Endothelial cell of umbilical vein (primary cell): ENCODE results near the gene SPAG4. TPM values are rescaled to one million over a fixed set of nuclear protein-coding genes. Genes with fewer than 3 reads are reported as not detected.

Source experiments
- BruUV-seq: library from RNA; stranded (reverse); fragments of 400-500 nt; replicated peaks from 2 replicates; lab custom pipeline; 2021; lab: Mats Ljungman, UMichigan
- CTCF ChIA-PET: fragments of 300-600, 350-600 bp; sonication (Branson Sonifier 250); formaldehyde crosslinking; loops from one replicate; lab custom pipeline; 2021; ENCODE audit warnings: antibody characterized with exemption, inconsistent platforms; lab: Charles Lee
- POLR2A ChIA-PET: fragments of 300-600, 350-600 bp; sonication (Branson Sonifier 250); formaldehyde crosslinking; loops from one replicate; lab custom pipeline; 2021; ENCODE audit warnings: antibody characterized with exemption, inconsistent platforms; lab: Charles Lee
- DNase-seq: peaks from one replicate; pipeline ENCODE4 v3.0.0-alpha.2; 2011; ENCODE audit warnings: low read depth, low spot score
- FAIRE-seq: peaks from 2 replicates; lab custom pipeline; 2011; peaks lifted over from hg19 to GRCh38; lab: Jason Lieb, UNC
- H2AFZ ChIP-seq: 2 replicates; pipeline ENCODE4 v1.6.0; 2012; ENCODE audit warnings: low read depth, low read length, control low read depth, inconsistent platforms
- H3K27ac ChIP-seq: 2 replicates; pipeline ENCODE4 v1.5.1; 2011; ENCODE audit warnings: low read depth, mild to moderate bottlenecking, control low read depth, low read length, moderate library complexity; ENCODE audit not compliant: insufficient read depth
- H3K27me3 ChIP-seq, 2 experiments: 2 replicates each; pipeline versions ENCODE4 v1.6.0 to v1.6.1; 2011; ENCODE audit warnings: low read length in 2 of 2, mixed read lengths in 1 of 2; ENCODE audit not compliant: control insufficient read depth in 2 of 2, insufficient read depth in 2 of 2
- H3K36me3 ChIP-seq, 2 experiments: 2 replicates in 1 of 2; 3 replicates in 1 of 2; pipeline ENCODE4 v1.5.1; 2011; ENCODE audit warnings: low read length in 2 of 2, mild to moderate bottlenecking in 1 of 2, moderate library complexity in 1 of 2; ENCODE audit not compliant: control insufficient read depth in 2 of 2, insufficient read depth in 2 of 2; ENCODE audit errors: extremely low read depth in 1 of 2
- H3K4me1 ChIP-seq: 3 replicates; pipeline ENCODE4 v1.5.1; 2011; ENCODE audit warnings: mild to moderate bottlenecking, low read length; ENCODE audit not compliant: control insufficient read depth, insufficient read depth; ENCODE audit errors: extremely low read depth
- H3K4me2 ChIP-seq: 2 replicates; pipeline ENCODE4 v1.6.1; 2011; ENCODE audit warnings: low read length, control low read depth, mixed read lengths; ENCODE audit not compliant: insufficient read depth
- H3K4me3 ChIP-seq, 3 experiments: fragments of 200-600 bp in 1 of 3; sonication (generic), shearing (Covaris generic) in 1 of 3; replicated peaks in 1 of 3; 2 replicates each; pipeline ENCODE4 v1.5.1; 2011 to 2016; ENCODE audit warnings: control low read depth in 3 of 3, low read length in 3 of 3, mild to moderate bottlenecking in 2 of 3, inconsistent platforms in 1 of 3, low read depth in 1 of 3, moderate library complexity in 1 of 3; ENCODE audit not compliant: insufficient read depth in 1 of 3
- H3K79me2 ChIP-seq: 2 replicates; pipeline ENCODE4 v1.6.0; 2012; ENCODE audit warnings: low read length, inconsistent platforms; ENCODE audit not compliant: control insufficient read depth, insufficient read depth
- H3K9ac ChIP-seq: replicated peaks from 2 replicates; pipeline ENCODE3; 2011; ENCODE audit warnings: low read length, control low read depth; ENCODE audit not compliant: insufficient read depth; ENCODE audit errors: extremely low read depth
- H3K9me1 ChIP-seq: replicated peaks from 3 replicates; pipeline ENCODE4 v1.6.0; 2011; ENCODE audit warnings: mild to moderate bottlenecking, low read length; ENCODE audit not compliant: control insufficient read depth, insufficient read depth; ENCODE audit errors: extremely low read depth
- H3K9me3 ChIP-seq: replicated peaks from 2 replicates; pipeline ENCODE4 v1.5.1; 2012; ENCODE audit warnings: low read length, inconsistent platforms; ENCODE audit not compliant: control insufficient read depth, insufficient read depth
- H4K20me1 ChIP-seq: replicated peaks from 2 replicates; pipeline ENCODE3; 2011; ENCODE audit warnings: mild to moderate bottlenecking, low read length; ENCODE audit not compliant: control insufficient read depth, insufficient read depth; ENCODE audit errors: extremely low read depth
- FOS ChIP-seq: IDR thresholded peaks from 2 replicates; pipeline ENCODE4 v1.6.1; 2011; ENCODE audit warnings: mild to moderate bottlenecking, low read length, moderate library complexity, borderline replicate concordance; ENCODE audit not compliant: insufficient read depth
- GATA2 ChIP-seq: IDR thresholded peaks from 2 replicates; pipeline ENCODE4 v1.7.0; 2011; ENCODE audit warnings: low read depth, mild to moderate bottlenecking, moderate library complexity, mixed read lengths, low read length; ENCODE audit not compliant: insufficient read length, insufficient read depth
- JUN ChIP-seq: IDR thresholded peaks from 2 replicates; pipeline ENCODE4 v1.6.1; 2011; ENCODE audit warnings: borderline replicate concordance, low read depth; ENCODE audit not compliant: insufficient read length, insufficient read depth
- MYC ChIP-seq: IDR thresholded peaks from one replicate; pipeline ENCODE4 v1.6.1; 2011; ENCODE audit warnings: mild to moderate bottlenecking, low read depth, low read length
- POLR2A ChIP-seq: IDR thresholded peaks from 2 replicates; pipeline ENCODE4 v1.6.1; 2012; ENCODE audit warnings: low read depth, mild to moderate bottlenecking, control low read depth, low read length
- POLR2AphosphoS5 ChIP-seq: IDR thresholded peaks from 2 replicates; pipeline ENCODE4 v1.6.1; 2012; ENCODE audit warnings: low read depth, mild to moderate bottlenecking, control low read depth, low read length, moderate library complexity; ENCODE audit not compliant: insufficient read depth
- dilution Hi-C: fragments of 300-500 bp; cut with MboI; formaldehyde crosslinking; loops from one replicate; pipeline ENCODE4 v1.15.0; 2019; ENCODE audit warnings: low sequenced_read_pairs; ENCODE audit not compliant: extremely low pct_ligation_motif_present
- intact Hi-C: fragments of 100-400 bp; cut with micrococcal nuclease; formaldehyde crosslinking; loops from one replicate; pipeline ENCODE4 v1.10.0; 2022
- polyA plus RNA-seq, 4 experiments: library from polyadenylated mRNA; depleted of rRNA in 3 of 4; stranded (reverse) in 3 of 4; unstranded in 1 of 4; fragments of >200 nt; gene quantifications; 2 replicates each; pipeline versions ENCODE4 v1.2.1 to v1.2.3, GENCODE V29; 2011 to 2012; ENCODE audit warnings: missing spikeins in 1 of 4
- total RNA-seq: library from RNA; stranded (reverse); gene quantifications from 2 replicates; pipeline ENCODE4 v1.2.3, GENCODE V29; 2021
- TF ChIP-seq, protein P1 (sequence below), 2 donors: IDR thresholded peaks; 1 replicate in 1 of 2; 2 replicates in 1 of 2; pipeline ENCODE4 v1.5.1; 2011; ENCODE audit warnings: low read length in 2 of 2, mild to moderate bottlenecking in 2 of 2, moderate library complexity in 2 of 2, control low read depth in 1 of 2, inconsistent platforms in 1 of 2, low read depth in 1 of 2; ENCODE audit not compliant: insufficient read depth in 1 of 2; ENCODE audit errors: extremely low read depth in 1 of 2
- TF ChIP-seq, protein P2 (sequence below): IDR thresholded peaks from 2 replicates; pipeline ENCODE4 v1.6.1; 2011; ENCODE audit not compliant: insufficient read depth, insufficient read length

SPAG4 gene
- total and polyA plus RNA-seq, 2 donors (not counting 3 experiments of a cell fraction or from before 2014, with no cell fraction given), result 3.7 to 9.5 TPM

DNA sequence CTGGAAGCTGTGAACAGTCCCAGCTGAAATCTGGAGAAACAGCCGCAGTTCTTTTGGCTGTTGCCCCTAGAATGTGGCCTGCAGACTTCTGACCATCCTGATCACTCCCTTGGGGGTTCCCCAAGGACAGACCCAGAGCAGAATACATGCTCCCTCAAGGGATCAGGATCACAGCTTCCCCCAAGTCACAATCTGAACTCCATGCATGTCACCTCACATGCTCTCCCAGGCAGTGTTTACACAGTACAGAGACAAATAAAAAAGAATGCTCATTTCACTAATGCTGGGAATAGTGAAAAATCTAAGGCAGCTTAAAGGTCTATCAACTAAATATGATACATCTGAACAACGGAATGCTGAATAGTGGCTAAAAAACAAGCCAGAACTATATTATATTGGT is 20.5 kb downstream of the SPAG4 start:
- no TSS peak for BruUV-seq
- H3K79me2 ChIP-seq, result peaks cover 30% of the 10 kb centered on the region
- no peak for TF ChIP-seq FOS
- TF ChIP-seq POLR2AphosphoS5, result no peak
- TF ChIP-seq, protein P1, sequence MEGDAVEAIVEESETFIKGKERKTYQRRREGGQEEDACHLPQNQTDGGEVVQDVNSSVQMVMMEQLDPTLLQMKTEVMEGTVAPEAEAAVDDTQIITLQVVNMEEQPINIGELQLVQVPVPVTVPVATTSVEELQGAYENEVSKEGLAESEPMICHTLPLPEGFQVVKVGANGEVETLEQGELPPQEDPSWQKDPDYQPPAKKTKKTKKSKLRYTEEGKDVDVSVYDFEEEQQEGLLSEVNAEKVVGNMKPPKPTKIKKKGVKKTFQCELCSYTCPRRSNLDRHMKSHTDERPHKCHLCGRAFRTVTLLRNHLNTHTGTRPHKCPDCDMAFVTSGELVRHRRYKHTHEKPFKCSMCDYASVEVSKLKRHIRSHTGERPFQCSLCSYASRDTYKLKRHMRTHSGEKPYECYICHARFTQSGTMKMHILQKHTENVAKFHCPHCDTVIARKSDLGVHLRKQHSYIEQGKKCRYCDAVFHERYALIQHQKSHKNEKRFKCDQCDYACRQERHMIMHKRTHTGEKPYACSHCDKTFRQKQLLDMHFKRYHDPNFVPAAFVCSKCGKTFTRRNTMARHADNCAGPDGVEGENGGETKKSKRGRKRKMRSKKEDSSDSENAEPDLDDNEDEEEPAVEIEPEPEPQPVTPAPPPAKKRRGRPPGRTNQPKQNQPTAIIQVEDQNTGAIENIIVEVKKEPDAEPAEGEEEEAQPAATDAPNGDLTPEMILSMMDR (IDR thresholded peaks at IDR 0.05; ENCODE audit: extremely low read depth in 1 of 2, insufficient read depth in 1 of 2, low read depth in 1 of 2, low read length in 2 of 2), result no peak
- TF ChIP-seq POLR2A, result no peak
- no peak overlapping the region for H3K9ac ChIP-seq
- no peak overlapping the region for H3K4me2 ChIP-seq
- no peaks in the 10 kb centered on the region for H3K9me1 ChIP-seq
- FAIRE-seq, result no peak
- ChIA-PET POLR2A (no interaction called here), CTCF (interaction anchor here (0.7 to 1.5 kb wide), 2 partner anchors 19 to 27 kb away, joined by 3 to 4 read pairs; no protein-coding TSS in a partner anchor)
- H3K4me1 ChIP-seq, result no peaks in the 10 kb centered on the region
- no peaks in the 10 kb centered on the region for H3K27me3 ChIP-seq
- H4K20me1 ChIP-seq, result peaks cover 3% of the 10 kb centered on the region
- dilution Hi-C loops, result no loop called here
- H3K4me3 ChIP-seq, result no peak overlapping the region
- no peak overlapping the region for H3K27ac ChIP-seq
- intact Hi-C loops, result no loop called here
- H3K9me3 ChIP-seq, result no peaks in the 10 kb centered on the region
- no peak overlapping the region for H2AFZ ChIP-seq
- peaks cover 0 to 12% of the 10 kb centered on the region in 2 experiments for H3K36me3 ChIP-seq
- no peak for DNase-seq

DNA sequence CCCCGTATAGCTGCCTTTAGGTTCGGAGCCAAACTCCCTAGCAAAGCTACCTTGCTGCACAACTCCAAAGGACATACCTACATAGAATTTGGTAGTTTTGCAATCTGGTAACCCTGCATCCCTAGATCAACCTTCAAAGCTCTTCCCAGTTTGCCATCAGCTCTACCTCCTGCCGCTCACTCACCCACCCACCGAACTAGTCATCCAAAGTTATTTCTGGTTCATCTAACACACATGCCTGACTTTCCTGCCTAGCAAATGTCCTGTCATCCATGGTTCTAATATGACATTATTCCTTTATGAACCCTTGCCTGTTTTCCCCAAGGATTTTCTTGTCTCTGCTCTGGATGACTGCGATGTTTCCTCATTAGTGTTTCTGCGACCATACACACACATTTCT is 21.6 kb downstream of the SPAG4 start:
- H3K4me3 ChIP-seq, result no peak overlapping the region
- POLR2A ChIA-PET, result no interaction called here
- dilution Hi-C loops, result no loop called here

More for the DNA sequence above, 21.6 kb downstream of the SPAG4 start:
- FAIRE-seq, result no peak
- no peaks in the 10 kb centered on the region for H3K4me1 ChIP-seq
- no peak for DNase-seq
- CTCF ChIA-PET, result interaction anchor here (0.6 kb wide), 1 partner anchor 20 kb away, joined by 5 read pairs; no protein-coding TSS in a partner anchor
- no peak overlapping the region for H3K4me2 ChIP-seq
- TF ChIP-seq, protein P1 (IDR thresholded peaks at IDR 0.05; ENCODE audit: extremely low read depth in 1 of 2, insufficient read depth in 1 of 2, low read depth in 1 of 2, low read length in 2 of 2), result no peak
- no peak for TF ChIP-seq POLR2AphosphoS5
- no peak for TF ChIP-seq JUN
- no peak for TF ChIP-seq MYC
- no peak for TF ChIP-seq POLR2A
- no peak for TF ChIP-seq GATA2
- TF ChIP-seq, protein P2, sequence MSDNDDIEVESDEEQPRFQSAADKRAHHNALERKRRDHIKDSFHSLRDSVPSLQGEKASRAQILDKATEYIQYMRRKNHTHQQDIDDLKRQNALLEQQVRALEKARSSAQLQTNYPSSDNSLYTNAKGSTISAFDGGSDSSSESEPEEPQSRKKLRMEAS, result no peak
- no peak for TF ChIP-seq FOS
- no peak overlapping the region for H3K27ac ChIP-seq
- H3K9me3 ChIP-seq, result no peaks in the 10 kb centered on the region
- no peak overlapping the region for H2AFZ ChIP-seq
- no TSS peak for BruUV-seq
- no peak overlapping the region for H3K9ac ChIP-seq
- peaks cover 40% of the 10 kb centered on the region for H3K79me2 ChIP-seq
- H4K20me1 ChIP-seq, result peaks cover 3% of the 10 kb centered on the region
- intact Hi-C loops, result no loop called here
- H3K9me1 ChIP-seq, result no peaks in the 10 kb centered on the region
- peaks cover 0 to under 1% of the 10 kb centered on the region in 2 experiments for H3K36me3 ChIP-seq
- no peaks in the 10 kb centered on the region for H3K27me3 ChIP-seq
